Measurements from ENCODE around the gene GMPR.

GMPR gene

GRCh38 chr6:16329233-16329632 lies 90.8 kb downstream of the GMPR start:
- Mint-ChIP-seq H3K4me1 (peaks cover 29% of the 10 kb centered on the region), H3K9me3 (no peaks in the 10 kb centered on the region), H3K4me3 (no peak overlapping the region), H3K36me3 (peaks cover 55% of the 10 kb centered on the region), H3K27ac (peak overlapping the region; percentile 69)
- DNase-seq (ENCODE audit: low spot score in 2 of 2) (no peak), ATAC-seq (no peak)

GRCh38 chr6:16331384-16332174 lies 93.2 kb downstream of the GMPR start:
- H3K4me3 Mint-ChIP-seq, result no peak overlapping the region
- peaks cover 28% of the 10 kb centered on the region for H3K4me1 Mint-ChIP-seq
- peaks cover 33% of the 10 kb centered on the region for H3K36me3 Mint-ChIP-seq
- ATAC-seq (peak; percentile 77), DNase-seq (ENCODE audit: low spot score in 2 of 2) (peak; percentile 35 to 75)
- H3K27ac Mint-ChIP-seq, result no peak overlapping the region
- H3K9me3 Mint-ChIP-seq, result no peaks in the 10 kb centered on the region

GRCh38 chr6:16332175-16332542 lies 93.8 kb downstream of the GMPR start:
- Mint-ChIP-seq H3K36me3 (peaks cover 27% of the 10 kb centered on the region), H3K9me3 (no peaks in the 10 kb centered on the region), H3K27ac (no peak overlapping the region), H3K4me3 (no peak overlapping the region), H3K4me1 (peaks cover 24% of the 10 kb centered on the region)
- peak; percentile 68 to 88 for DNase-seq (ENCODE audit: low spot score in 2 of 2)
- ATAC-seq, result peak; percentile 98

- peaks cover 24% of the 10 kb centered on the region for H3K4me1 Mint-ChIP-seq
- H3K4me3 Mint-ChIP-seq, result no peak overlapping the region
- H3K9me3 Mint-ChIP-seq, result no peaks in the 10 kb centered on the region
- H3K36me3 Mint-ChIP-seq, result peaks cover 20% of the 10 kb centered on the region
- ATAC-seq, result no peak
- no peak overlapping the region for H3K27ac Mint-ChIP-seq
- no peak for DNase-seq (ENCODE audit: low spot score in 2 of 2)
Measured at GRCh38 chr6:16333580-16333979, 95.2 kb downstream of the GMPR start.

GRCh38 chr6:16334671-16335070 lies 96.3 kb downstream of the GMPR start:
- no peaks in the 10 kb centered on the region for H3K9me3 Mint-ChIP-seq
- H3K27ac Mint-ChIP-seq, result peak overlapping the region; percentile 77
- peaks cover 24% of the 10 kb centered on the region for H3K4me1 Mint-ChIP-seq
- H3K4me3 Mint-ChIP-seq, result no peak overlapping the region
- ATAC-seq, result no peak
- H3K36me3 Mint-ChIP-seq, result peaks cover 19% of the 10 kb centered on the region
- no peak for DNase-seq (ENCODE audit: low spot score in 2 of 2)

- no peaks in the 10 kb centered on the region for H3K9me3 Mint-ChIP-seq
- no peak for DNase-seq (ENCODE audit: low spot score in 2 of 2)
- H3K36me3 Mint-ChIP-seq, result peaks cover 17% of the 10 kb centered on the region
- peak overlapping the region; percentile 77 for H3K27ac Mint-ChIP-seq
- no peak overlapping the region for H3K4me3 Mint-ChIP-seq
- ATAC-seq, result no peak
- peaks cover 24% of the 10 kb centered on the region for H3K4me1 Mint-ChIP-seq
Measured at GRCh38 chr6:16335176-16335575, 96.8 kb downstream of the GMPR start.

- peaks cover 24% of the 10 kb centered on the region for H3K4me1 Mint-ChIP-seq
- no peaks in the 10 kb centered on the region for H3K9me3 Mint-ChIP-seq
- ATAC-seq, result no peak
- H3K4me3 Mint-ChIP-seq, result no peak overlapping the region
- H3K36me3 Mint-ChIP-seq, result peaks cover 13% of the 10 kb centered on the region
- H3K27ac Mint-ChIP-seq, result peak overlapping the region; percentile 77
- DNase-seq (ENCODE audit: low spot score in 2 of 2), result no peak
Measured at GRCh38 chr6:16336056-16336818, 97.8 kb downstream of the GMPR start.

GRCh38 chr6:16336911-16337294 lies 98.5 kb downstream of the GMPR start:
- ATAC-seq (no peak), DNase-seq (ENCODE audit: low spot score in 2 of 2) (no peak)
- Mint-ChIP-seq H3K36me3 (peaks cover 13% of the 10 kb centered on the region), H3K27ac (peak overlapping the region; percentile 77), H3K4me1 (peaks cover 24% of the 10 kb centered on the region), H3K4me3 (no peak overlapping the region), H3K9me3 (no peaks in the 10 kb centered on the region)

- ATAC-seq (no peak), DNase-seq (ENCODE audit: low spot score in 2 of 2) (no peak)
- Mint-ChIP-seq H3K36me3 (peaks cover 13% of the 10 kb centered on the region), H3K27ac (no peak overlapping the region), H3K4me3 (no peak overlapping the region), H3K4me1 (peaks cover 24% of the 10 kb centered on the region), H3K9me3 (no peaks in the 10 kb centered on the region)
Measured at GRCh38 chr6:16337295-16337975, 99.0 kb downstream of the GMPR start.

- H3K36me3 Mint-ChIP-seq, result peaks cover 13% of the 10 kb centered on the region
- DNase-seq (ENCODE audit: low spot score in 2 of 2), result no peak
- no peak for ATAC-seq
Measured at GRCh38 chr6:16338577-16339264, 100.3 kb downstream of the GMPR start.

GRCh38 chr6:16339265-16339587 lies 100.8 kb downstream of the GMPR start:
- no peaks in the 10 kb centered on the region for H3K9me3 Mint-ChIP-seq
- H3K27ac Mint-ChIP-seq, result peak overlapping the region; percentile 41
- DNase-seq (ENCODE audit: low spot score in 2 of 2) (no peak), ATAC-seq (no peak)
- no peak overlapping the region for H3K4me3 Mint-ChIP-seq
- peaks cover 23% of the 10 kb centered on the region for H3K4me1 Mint-ChIP-seq
- H3K36me3 Mint-ChIP-seq, result peaks cover 13% of the 10 kb centered on the region

More at GRCh38 chr6:16338577-16339264, 100.3 kb downstream of the GMPR start:
- H3K4me3 Mint-ChIP-seq, result no peak overlapping the region
- H3K9me3 Mint-ChIP-seq, result no peaks in the 10 kb centered on the region
- peaks cover 21% of the 10 kb centered on the region for H3K4me1 Mint-ChIP-seq
- peak overlapping the region; percentile 41 for H3K27ac Mint-ChIP-seq

GRCh38 chr6:16343593-16343992 lies 105.2 kb downstream of the GMPR start:
- Mint-ChIP-seq H3K4me1 (peaks cover 6% of the 10 kb centered on the region), H3K27ac (peak overlapping the region; percentile 48), H3K36me3 (peaks cover 9% of the 10 kb centered on the region), H3K4me3 (no peak overlapping the region), H3K9me3 (no peaks in the 10 kb centered on the region)
- ATAC-seq, result peak; percentile 44
- no peak for DNase-seq (ENCODE audit: low spot score in 2 of 2)

- Mint-ChIP-seq H3K4me1 (peaks cover 6% of the 10 kb centered on the region), H3K4me3 (no peak overlapping the region), H3K27ac (no peak overlapping the region), H3K36me3 (peaks cover 6% of the 10 kb centered on the region), H3K9me3 (no peaks in the 10 kb centered on the region)
- ATAC-seq (no peak), DNase-seq (ENCODE audit: low spot score in 2 of 2) (no peak)
Measured at GRCh38 chr6:16344756-16345155, 106.4 kb downstream of the GMPR start.

Measured in stimulated activated effector memory CD8-positive, alpha-beta T cell treated with anti-CD3 and anti-CD28 coated beads, Interleukin-12 subunit alpha, Interleukin-12 subunit beta, amount 100 ng/mL, for 72 hours (primary cell).